Gastrocnemius medialis (tissue), 4 donors: ENCODE results near the gene ATXN7L1. TPM values are rescaled to one million over a fixed set of nuclear protein-coding genes. Genes with fewer than 3 reads are reported as not detected.

Experiments used
- ATAC-seq, 2 donors: fragments of 150-250 bp; one replicate each; pipeline ENCODE4 v1.9.1; 2016
- DNase-seq, 2 donors: peaks; one replicate each; pipeline ENCODE4 v3.0.0-alpha.2; 2019
- H3K27ac ChIP-seq, 4 donors: fragments of 200-600 bp; sonication (generic); 1 replicate in 1 of 4; 2 replicates in 3 of 4; pipeline ENCODE4 v1.5.1; 2016 to 2018; ENCODE audit warnings: mild to moderate bottlenecking in 2 of 4, moderate library complexity in 1 of 4
- H3K27me3 ChIP-seq, 3 donors: fragments of 200-600 bp; sonication (generic) in 2 of 3; 1 replicate in 1 of 3; 2 replicates in 2 of 3; pipeline versions ENCODE4 v1.5.1 to v1.6.0; 2016 to 2019; ENCODE audit warnings: mild to moderate bottlenecking in 1 of 3, moderate library complexity in 1 of 3
- H3K36me3 ChIP-seq, 2 donors: fragments of 200-600 bp; sonication (generic) in 1 of 2; one replicate each; pipeline ENCODE4 v1.5.1; 2017 to 2018
- H3K4me1 ChIP-seq, 2 donors: fragments of 200-600 bp; sonication (generic) in 1 of 2; one replicate each; pipeline ENCODE4 v1.5.1; 2016 to 2017; ENCODE audit warnings: mild to moderate bottlenecking in 2 of 2
- H3K4me3 ChIP-seq, 4 donors: fragments of 200-600 bp; sonication (generic) in 3 of 4; 1 replicate in 1 of 4; 2 replicates in 3 of 4; pipeline ENCODE4 v1.5.1; 2016 to 2019; ENCODE audit warnings: mild to moderate bottlenecking in 2 of 4
- H3K9me3 ChIP-seq, 3 donors: fragments of 200-600 bp; sonication (generic) in 2 of 3; 1 replicate in 1 of 3; 2 replicates in 2 of 3; pipeline ENCODE4 v1.5.1; 2016 to 2019
- CTCF ChIP-seq, 5 experiments: fragments of 450-650 bp in 3 of 5; fragments of 200-600 bp in 2 of 5; sonication (generic) in 2 of 5; IDR thresholded peaks in 4 of 5; conservative IDR thresholded peaks in 1 of 5; 1 replicate in 4 of 5; 2 replicates in 1 of 5; pipeline ENCODE4 v1.5.1; 2016 to 2019; ENCODE audit warnings: antibody characterized with exemption in 5 of 5, mild to moderate bottlenecking in 3 of 5, moderate library complexity in 3 of 5
- POLR2A ChIP-seq, 2 donors: fragments of 450-650 bp; IDR thresholded peaks; one replicate each; pipeline ENCODE4 v1.6.1; 2017; ENCODE audit warnings: antibody characterized with exemption in 2 of 2, mild to moderate bottlenecking in 2 of 2, moderate library complexity in 2 of 2
- in situ Hi-C, 4 donors: fragments of 200-750 bp; cut with MboI; loops; one replicate each; pipeline versions ENCODE4 v1.15.0 to v1.8.0; 2017; ENCODE audit warnings: low sequenced_read_pairs in 4 of 4
- intact Hi-C: fragments of 100-400 bp; cut with DNase I; formaldehyde crosslinking; loops from one replicate; pipeline ENCODE4 v1.15.1; 2023; ENCODE audit warnings: low total_unique reads
- total RNA-seq, 4 donors: library from RNA; depleted of rRNA; stranded (reverse); fragments of >200 nt; gene quantifications; one replicate each; pipeline versions ENCODE4 v1.1.0 to v1.2.3, GENCODE V29; 2016

Gene ATXN7L1
- total RNA-seq, 4 donors from 2014 or later: 1.6 to 6.6 (median 4.8) TPM

- H3K4me3 ChIP-seq: no peak overlapping the region
- no peaks in the 10 kb centered on the region for H3K9me3 ChIP-seq
- intact Hi-C loops (no loop called here), in situ Hi-C loops (no loop called here)
- TF ChIP-seq CTCF (IDR thresholded peaks at IDR 0.05 in 4 of 5, conservative IDR thresholded peaks at IDR 0.05 in 1 of 5) (no peak), POLR2A (IDR thresholded peaks at IDR 0.05) (no peak)
- no peaks in the 10 kb centered on the region for H3K27me3 ChIP-seq
- no peak for DNase-seq
- ATAC-seq: no peak
- H3K36me3 ChIP-seq: peaks cover 0 to 9% of the 10 kb centered on the region in 2 donors
- H3K4me1 ChIP-seq: no peaks in the 10 kb centered on the region
- no peak overlapping the region for H3K27ac ChIP-seq
Measured at GRCh38 chr7:105611856-105612775, 264.3 kb downstream of the ATXN7L1 start.

- intact Hi-C loops: no loop called here
Measured at GRCh38 chr7:105610165-105610930, 266.1 kb downstream of the ATXN7L1 start.

GRCh38 chr7:105602325-105603305 is 273.8 kb downstream of the ATXN7L1 start:
- in situ Hi-C loops (no loop called here), intact Hi-C loops (no loop called here)
- no peak for ATAC-seq
- Histone ChIP-seq H3K9me3 (no peaks in the 10 kb centered on the region), H3K4me1 (no peaks in the 10 kb centered on the region), H3K4me3 (no peak overlapping the region), H3K27me3 (no peaks in the 10 kb centered on the region), H3K27ac (no peak overlapping the region), H3K36me3 (no peaks in the 10 kb centered on the region)
- no peak for TF ChIP-seq CTCF (IDR thresholded peaks at IDR 0.05 in 4 of 5, conservative IDR thresholded peaks at IDR 0.05 in 1 of 5)
- no peak for DNase-seq

More at GRCh38 chr7:105610165-105610930, 266.1 kb downstream of the ATXN7L1 start:
- no peaks in the 10 kb centered on the region for H3K27me3 ChIP-seq
- ATAC-seq (no peak), DNase-seq (no peak)
- TF ChIP-seq CTCF (IDR thresholded peaks at IDR 0.05 in 4 of 5, conservative IDR thresholded peaks at IDR 0.05 in 1 of 5) (no peak), POLR2A (IDR thresholded peaks at IDR 0.05) (no peak)
- no peaks in the 10 kb centered on the region for H3K4me1 ChIP-seq
- H3K36me3 ChIP-seq: peaks cover 0 to 9% of the 10 kb centered on the region in 2 donors
- H3K4me3 ChIP-seq: no peak overlapping the region
- in situ Hi-C loops: no loop called here
- H3K9me3 ChIP-seq: no peaks in the 10 kb centered on the region
- no peak overlapping the region for H3K27ac ChIP-seq

GRCh38 chr7:105600720-105601550 is 275.5 kb downstream of the ATXN7L1 start:
- DNase-seq: no peak
- TF ChIP-seq POLR2A (IDR thresholded peaks at IDR 0.05): no peak
- no peak for TF ChIP-seq CTCF (IDR thresholded peaks at IDR 0.05 in 4 of 5, conservative IDR thresholded peaks at IDR 0.05 in 1 of 5)
- H3K9me3 ChIP-seq: no peaks in the 10 kb centered on the region
- no peak overlapping the region for H3K27ac ChIP-seq
- H3K4me1 ChIP-seq: no peaks in the 10 kb centered on the region
- H3K36me3 ChIP-seq: no peaks in the 10 kb centered on the region
- no peak for ATAC-seq
- in situ Hi-C loops: no loop called here
- intact Hi-C loops: no loop called here
- no peaks in the 10 kb centered on the region for H3K27me3 ChIP-seq
- no peak overlapping the region for H3K4me3 ChIP-seq
